K562 (cell line): ENCODE results near the gene DNALI1. TPM values are rescaled to one million over a fixed set of nuclear protein-coding genes. Genes with fewer than 3 reads are reported as not detected.

ENCODE experiments used
- ATAC-seq: fragments of 200-7000 bp; cut with Tn5 transposase; 3 replicates; pipeline ENCODE4 v1.9.1; 2020; ENCODE audit warnings: moderate library complexity
- BruUV-seq: library from RNA; stranded (reverse); fragments of 400-500 nt; replicated peaks from 2 replicates; lab custom pipeline; 2021; lab: Mats Ljungman, UMichigan
- CTCF ChIA-PET: fragments of 300-600 bp; formaldehyde crosslinking; extraction: SDS; loops from one replicate; lab custom pipeline; 2021; ENCODE audit warnings: low intra/inter-chr PET ratio; lab: Yijun Ruan, JAX
- POLR2A ChIA-PET: fragments of 300-600, 350-650 bp; sonication (Branson Sonifier 250); formaldehyde crosslinking; extraction: SDS; loops from one replicate; lab custom pipeline; 2021; ENCODE audit warnings: antibody characterized with exemption, inconsistent platforms; lab: Yijun Ruan, JAX
- DNase-seq, 4 experiments: peaks; one replicate each; pipeline versions ENCODE4 v3.0.0 to v3.0.0-alpha.2; 2011 to 2018; ENCODE audit warnings: low spot score in 3 of 4, mixed read lengths in 3 of 4; ENCODE audit errors: extremely low read depth in 1 of 4
- FAIRE-seq: peaks from 2 replicates; lab custom pipeline; 2011; peaks lifted over from hg19 to GRCh38; lab: Jason Lieb, UNC
- H2AFZ ChIP-seq: 2 replicates; pipeline ENCODE4 v1.6.0; 2011; ENCODE audit warnings: low read depth, low read length, control low read depth, inconsistent platforms
- H3K27ac ChIP-seq: fragments of 200-600 bp; 3 replicates; pipeline ENCODE4 v1.8.0; 2011; ENCODE audit warnings: low read depth, mild to moderate bottlenecking, control low read depth, inconsistent platforms, low read length, moderate library complexity, mixed read lengths; ENCODE audit errors: extremely low read depth
- H3K27me3 ChIP-seq, 2 experiments: fragments of 300-600 bp in 1 of 2; 2 replicates in 1 of 2; 3 replicates in 1 of 2; pipeline versions ENCODE4 v1.6.0 to v1.8.0; 2011; ENCODE audit warnings: inconsistent platforms in 2 of 2, low read length in 2 of 2, mild to moderate bottlenecking in 1 of 2, mixed read lengths in 1 of 2, moderate library complexity in 1 of 2; ENCODE audit not compliant: control insufficient read depth in 2 of 2, insufficient read depth in 2 of 2
- H3K36me3 ChIP-seq: fragments of 300-600 bp; 3 replicates; pipeline ENCODE4 v1.8.0; 2011; ENCODE audit warnings: mild to moderate bottlenecking, low read length, inconsistent platforms; ENCODE audit not compliant: control insufficient read depth, insufficient read depth
- H3K4me1 ChIP-seq, 2 experiments: fragments of 200-600 bp in 1 of 2; replicated peaks in 1 of 2; 2 replicates in 1 of 2; 3 replicates in 1 of 2; pipeline versions ENCODE4 v1.5.1 to v1.8.0; 2011; ENCODE audit warnings: inconsistent platforms in 2 of 2, low read length in 2 of 2, mild to moderate bottlenecking in 1 of 2, mixed read lengths in 1 of 2, moderate library complexity in 1 of 2; ENCODE audit not compliant: control insufficient read depth in 2 of 2, insufficient read depth in 2 of 2
- H3K4me2 ChIP-seq: 2 replicates; pipeline ENCODE4 v1.6.1; 2011; ENCODE audit warnings: low read length, control low read depth, inconsistent platforms, mixed read lengths; ENCODE audit not compliant: insufficient read depth
- H3K4me3 ChIP-seq: fragments of 200-600 bp; sonication (generic), shearing (Covaris generic); 2 replicates; pipeline ENCODE4 v1.5.1; 2016; ENCODE audit warnings: control low read depth, inconsistent platforms
- H3K79me2 ChIP-seq: fragments of 200-600 bp; 3 replicates; pipeline ENCODE4 v1.8.0; 2011; ENCODE audit warnings: low read length, inconsistent platforms; ENCODE audit not compliant: control insufficient read depth, insufficient read depth
- H3K9ac ChIP-seq, 2 experiments: 2 replicates each; pipeline versions ENCODE4 v1.6.0 to v1.6.1; 2011; ENCODE audit warnings: low read depth in 2 of 2, low read length in 2 of 2, control low read depth in 1 of 2, inconsistent platforms in 1 of 2, mild to moderate bottlenecking in 1 of 2, mixed read lengths in 1 of 2; ENCODE audit not compliant: insufficient read depth in 1 of 2
- H3K9me1 ChIP-seq: one replicate; pipeline ENCODE4 v1.6.0; 2011; ENCODE audit warnings: inconsistent platforms, mild to moderate bottlenecking, low read length, moderate library complexity; ENCODE audit not compliant: control insufficient read depth, insufficient read depth
- H3K9me3 ChIP-seq: replicated peaks from 2 replicates; pipeline ENCODE4 v1.5.1; 2011; ENCODE audit warnings: low read depth, low read length, inconsistent platforms; ENCODE audit not compliant: control insufficient read depth, insufficient read depth
- H4K20me1 ChIP-seq: replicated peaks from 2 replicates; pipeline ENCODE4 v1.6.1; 2011; ENCODE audit warnings: low read length, inconsistent platforms, mixed read lengths; ENCODE audit not compliant: control insufficient read depth, insufficient read depth
- DPF2 ChIP-seq: fragments of 450-650 bp; IDR thresholded peaks from 2 replicates; pipeline ENCODE4 v1.6.1; 2016
- JUND ChIP-seq, 2 experiments: IDR thresholded peaks; 2 replicates in 1 of 2; 3 replicates in 1 of 2; pipeline ENCODE4 v1.6.1; 2011; ENCODE audit warnings: borderline replicate concordance in 2 of 2, low read depth in 2 of 2, low read length in 2 of 2, improper control_type of control experiment in 1 of 2, missing biosample characterization in 1 of 2, missing genetic modification characterization in 1 of 2, missing genetic modification reagents in 1 of 2
- RFX1 ChIP-seq: fragments of 450-650 bp; IDR thresholded peaks from 2 replicates; pipeline ENCODE4 v1.6.1; 2016; ENCODE audit warnings: mild to moderate bottlenecking, moderate library complexity
- SRSF9 ChIP-seq: fragments of 200-400 bp; formaldehyde crosslinking; IDR thresholded peaks from 2 replicates; pipeline ENCODE4 v1.6.1; 2017; ENCODE audit warnings: low read depth, low read length, borderline replicate concordance
- TARDBP ChIP-seq: fragments of 450-650 bp; IDR thresholded peaks from 2 replicates; pipeline ENCODE4 v1.6.1; 2016
- XRCC4 ChIP-seq: IDR thresholded peaks from one replicate; pipeline ENCODE4 v1.6.1; 2011; ENCODE audit not compliant: insufficient read depth, insufficient read length; ENCODE audit errors: extremely low read depth
- ZC3H11A ChIP-seq: IDR thresholded peaks from 2 replicates; pipeline ENCODE4 v1.6.1; 2012; ENCODE audit warnings: low read depth, low read length, improper control_type of control experiment
- ZNF121 ChIP-seq: sonication (generic); formaldehyde crosslinking; conservative IDR thresholded peaks from 2 replicates; pipeline ENCODE4 v1.8.0; 2022; ENCODE audit warnings: missing genetic modification reagents
- ZNF785 ChIP-seq: fragments of 250-450 bp; sonication (Bioruptor Pico); IDR thresholded peaks from 2 replicates; pipeline ENCODE4 v1.4.0; 2020; ENCODE audit warnings: mild to moderate bottlenecking
- ZSCAN29 ChIP-seq: fragments of 450-650 bp; IDR thresholded peaks from 2 replicates; pipeline ENCODE4 v1.6.1; 2017
- WGBS: fragments of 100-300 bp; shearing (Covaris generic); methylation state at CpG from one replicate; pipeline ENCODE4 v1.1.6; 2016; ENCODE audit warnings: low coverage, mixed read lengths; ENCODE audit not compliant: insufficient coverage; ENCODE audit errors: missing lambda C conversion rate; 5-methylcytosine and 5-hydroxymethylcytosine counted together
- in situ Hi-C: fragments of 300-500 bp; cut with MboI; formaldehyde crosslinking; loops from 4 replicates; pipeline ENCODE4 v1.15.0; 2018; ENCODE audit warnings: inconsistent platforms, mixed read lengths
- intact Hi-C: fragments of 100-400 bp; cut with micrococcal nuclease; formaldehyde crosslinking; loops from 2 replicates; pipeline ENCODE4 v1.14.2; 2022
- polyA plus RNA-seq, 8 experiments: library from polyadenylated mRNA; depleted of rRNA in 4 of 8; stranded (reverse) in 5 of 8; unstranded in 3 of 8; fragments of >200 nt; fragmentation: Nextera tagmentation in 2 of 8; fragmentation: Illumina TruSeq in 1 of 8; extraction: Ambion mirVana in 2 of 8; extraction: Trizol in 1 of 8; gene quantifications; 2 replicates each; pipeline versions ENCODE4 v1.2.1 to v1.2.3, GENCODE V29; 2011 to 2014; ENCODE audit warnings: inconsistent platforms in 1 of 8, missing spikeins in 1 of 8
- total RNA-seq, 7 experiments: library from RNA; depleted of rRNA in 6 of 7; stranded (reverse); fragments of >200 nt in 6 of 7; fragmentation: Illumina TruSeq in 2 of 7; extraction: Trizol in 2 of 7; gene quantifications; 2 replicates each; pipeline versions ENCODE4 v1.2.1 to v1.2.3, GENCODE V29; 2011 to 2021; ENCODE audit warnings: low replicate concordance in 1 of 7
- TF ChIP-seq, protein P1 (sequence below): fragments of 450-650 bp; formaldehyde crosslinking; IDR thresholded peaks from 2 replicates; pipeline ENCODE4 v1.4.0; 2020; ENCODE audit warnings: mild to moderate bottlenecking, moderate library complexity
- TF ChIP-seq, protein P2 (sequence below): fragments of 450-650 bp; IDR thresholded peaks from one replicate; pipeline ENCODE4 v1.6.1; 2018; ENCODE audit warnings: mild to moderate bottlenecking, moderate library complexity; ENCODE audit not compliant: partially characterized antibody

The DNALI1 gene
- total and polyA plus RNA-seq, 9 of the 15 experiments (the other 6 are each of a cell fraction or from before 2014, with no cell fraction given) = 0.87 to 5.6 (median 1.2) TPM

DNA sequence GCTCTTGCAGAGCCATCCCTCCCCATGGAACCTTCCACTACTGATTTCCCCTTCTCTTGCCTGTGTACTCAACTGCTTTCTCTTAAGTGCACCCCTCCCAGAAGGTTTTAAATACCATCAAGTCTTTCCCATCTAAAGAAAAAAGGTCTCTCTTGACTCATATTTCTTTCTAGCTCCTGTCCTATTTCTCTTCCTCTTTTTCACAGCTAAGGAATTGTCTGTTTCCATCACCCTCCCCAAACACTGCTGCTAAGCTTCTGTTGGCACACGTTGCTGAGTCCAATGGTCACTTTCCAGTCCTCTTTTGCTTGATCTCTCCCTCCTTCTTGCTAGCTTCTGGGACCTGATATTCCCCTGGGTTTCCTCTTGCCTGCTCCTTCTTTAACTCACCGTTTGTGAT is 52.3 kb downstream of the DNALI1 start (continued):
- TF ChIP-seq, protein P1, sequence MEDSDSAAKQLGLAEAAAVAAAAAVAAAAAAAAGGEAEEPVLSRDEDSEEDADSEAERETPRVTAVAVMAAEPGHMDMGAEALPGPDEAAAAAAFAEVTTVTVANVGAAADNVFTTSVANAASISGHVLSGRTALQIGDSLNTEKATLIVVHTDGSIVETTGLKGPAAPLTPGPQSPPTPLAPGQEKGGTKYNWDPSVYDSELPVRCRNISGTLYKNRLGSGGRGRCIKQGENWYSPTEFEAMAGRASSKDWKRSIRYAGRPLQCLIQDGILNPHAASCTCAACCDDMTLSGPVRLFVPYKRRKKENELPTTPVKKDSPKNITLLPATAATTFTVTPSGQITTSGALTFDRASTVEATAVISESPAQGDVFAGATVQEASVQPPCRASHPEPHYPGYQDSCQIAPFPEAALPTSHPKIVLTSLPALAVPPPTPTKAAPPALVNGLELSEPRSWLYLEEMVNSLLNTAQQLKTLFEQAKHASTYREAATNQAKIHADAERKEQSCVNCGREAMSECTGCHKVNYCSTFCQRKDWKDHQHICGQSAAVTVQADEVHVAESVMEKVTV (CRISPR knock-in tag) = no peak
- TF ChIP-seq ZNF785 (CRISPR knock-in tag) (no peak), ZNF121 (CRISPR knock-in tag) (no peak)

DNA sequence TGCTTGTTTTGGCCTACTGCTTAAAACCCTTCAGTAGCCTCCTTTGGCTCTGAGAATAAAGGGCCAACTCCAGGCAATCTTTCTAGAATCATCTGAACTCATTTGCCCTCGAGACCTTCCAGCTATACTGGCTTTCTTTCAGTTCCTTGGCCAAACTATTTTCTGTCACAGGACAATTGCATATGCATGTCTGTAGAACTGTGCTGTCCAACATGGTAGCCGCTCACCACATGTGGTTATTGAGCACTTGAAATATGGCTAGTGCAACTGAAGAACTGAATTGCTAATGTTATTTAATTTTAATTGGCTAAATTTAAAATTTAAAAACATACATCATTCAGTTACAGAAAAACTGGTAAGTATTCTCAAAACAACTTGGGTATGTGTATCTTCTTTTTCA is 53.3 kb downstream of the DNALI1 start:
- intact Hi-C loops = loop anchor here (10.0 kb wide), 2 partner anchors 155 kb away; partner anchors contain the start of gene EPHA10
- Histone ChIP-seq H2AFZ (no peak overlapping the region), H3K4me2 (no peak overlapping the region), H3K79me2 (no peaks in the 10 kb centered on the region), H3K36me3 (no peaks in the 10 kb centered on the region), H3K27ac (no peak overlapping the region), H3K4me1 (peaks cover 0 to 4% of the 10 kb centered on the region in 2 experiments; a peak in 2 of 5 replicates), H3K9me1 (no peaks in the 10 kb centered on the region), H3K4me3 (no peak overlapping the region), H3K9ac (no peak overlapping the region), H4K20me1 (peaks cover 5% of the 10 kb centered on the region), H3K27me3 (peaks cover 73 to 82% of the 10 kb centered on the region in 2 experiments), H3K9me3 (no peaks in the 10 kb centered on the region)
- FAIRE-seq (no peak), DNase-seq (no peak), ATAC-seq (no peak)
- in situ Hi-C loops = loop anchor here (5.0 kb wide), 1 partner anchor 72 kb away; no protein-coding TSS in a partner anchor
- CTCF ChIA-PET = no interaction called here
- WGBS = 0% methylated on average over 2 of the region's 2 CpGs
- no TSS peak for BruUV-seq
- POLR2A ChIA-PET = interaction anchor here (1.2 kb wide), 1 partner anchor 9 kb away, joined by 3 read pairs; no protein-coding TSS in a partner anchor
- TF ChIP-seq XRCC4 = no peak
- TF ChIP-seq JUND (IDR thresholded peaks at IDR 0.05; ENCODE audit: borderline replicate concordance, low read depth, low read length) = no peak
- TF ChIP-seq JUND (tag; IDR thresholded peaks at IDR 0.05; ENCODE audit: borderline replicate concordance, low read depth, low read length) = no peak
- TF ChIP-seq ZSCAN29 = no peak
- no peak for TF ChIP-seq DPF2
- no peak for TF ChIP-seq RFX1
- TF ChIP-seq ZC3H11A = no peak
- TF ChIP-seq TARDBP = no peak
- TF ChIP-seq, protein P2, sequence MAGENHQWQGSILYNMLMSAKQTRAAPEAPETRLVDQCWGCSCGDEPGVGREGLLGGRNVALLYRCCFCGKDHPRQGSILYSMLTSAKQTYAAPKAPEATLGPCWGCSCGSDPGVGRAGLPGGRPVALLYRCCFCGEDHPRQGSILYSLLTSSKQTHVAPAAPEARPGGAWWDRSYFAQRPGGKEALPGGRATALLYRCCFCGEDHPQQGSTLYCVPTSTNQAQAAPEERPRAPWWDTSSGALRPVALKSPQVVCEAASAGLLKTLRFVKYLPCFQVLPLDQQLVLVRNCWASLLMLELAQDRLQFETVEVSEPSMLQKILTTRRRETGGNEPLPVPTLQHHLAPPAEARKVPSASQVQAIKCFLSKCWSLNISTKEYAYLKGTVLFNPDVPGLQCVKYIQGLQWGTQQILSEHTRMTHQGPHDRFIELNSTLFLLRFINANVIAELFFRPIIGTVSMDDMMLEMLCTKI = no peak
- no peak for TF ChIP-seq SRSF9
